LNCaP clone FGC (cell line): Measurements from ENCODE around the gene ARSA.

Experiments
- DNase-seq: peaks from one replicate; pipeline ENCODE4 v3.0.0-alpha.2; 2011; ENCODE audit warnings: low read depth
- H3K4me3 ChIP-seq: 2 replicates; pipeline ENCODE4 v1.5.1; 2011; ENCODE audit warnings: mild to moderate bottlenecking, low read depth, low read length, control low read depth
- CTCF ChIP-seq: IDR thresholded peaks from 2 replicates; pipeline ENCODE4 v1.5.1; 2012; ENCODE audit warnings: mild to moderate bottlenecking; ENCODE audit not compliant: control insufficient read depth, insufficient read depth; ENCODE audit errors: extremely low read depth

ARSA gene

GRCh38 chr22:50581031-50581949 is 46.7 kb downstream of the ARSA start:
- peak overlapping the region; percentile 76 for H3K4me3 ChIP-seq
- no peak for TF ChIP-seq CTCF

GRCh38 chr22:50579752-50580151 is 48.2 kb downstream of the ARSA start:
- DNase-seq = no peak
- TF ChIP-seq CTCF = no peak
- no peak overlapping the region for H3K4me3 ChIP-seq

More at GRCh38 chr22:50581031-50581949, 46.7 kb downstream of the ARSA start:
- no peak for DNase-seq

- H3K4me3 ChIP-seq = no peak overlapping the region
- TF ChIP-seq CTCF = no peak
- no peak for DNase-seq
Observed at GRCh38 chr22:50578776-50579310, 49.1 kb downstream of the ARSA start.

GRCh38 chr22:50577987-50578775 is 49.8 kb downstream of the ARSA start, which contains the start of gene CPT1B:
Gene CPT1B (minus strand): TSS chr22:50578427. CDS start chr22:50577915, 512 bp downstream.
- H3K4me3 ChIP-seq = no peak within 1 kb of the TSS
- DNase-seq = no peak
- TF ChIP-seq CTCF = no peak

GRCh38 chr22:50577697-50577986 is 50.3 kb downstream of the ARSA start:
- H3K4me3 ChIP-seq = no peak overlapping the region
- DNase-seq = no peak
- TF ChIP-seq CTCF = no peak

GRCh38 chr22:50576806-50577696 is 50.9 kb downstream of the ARSA start:
- TF ChIP-seq CTCF = no peak
- no peak for DNase-seq
- no peak overlapping the region for H3K4me3 ChIP-seq
